Measurements from ENCODE around the gene GAA.

- TF ChIP-seq POLR2A (IDR thresholded peaks at IDR 0.05), result no peak
- TF ChIP-seq, protein P1, sequence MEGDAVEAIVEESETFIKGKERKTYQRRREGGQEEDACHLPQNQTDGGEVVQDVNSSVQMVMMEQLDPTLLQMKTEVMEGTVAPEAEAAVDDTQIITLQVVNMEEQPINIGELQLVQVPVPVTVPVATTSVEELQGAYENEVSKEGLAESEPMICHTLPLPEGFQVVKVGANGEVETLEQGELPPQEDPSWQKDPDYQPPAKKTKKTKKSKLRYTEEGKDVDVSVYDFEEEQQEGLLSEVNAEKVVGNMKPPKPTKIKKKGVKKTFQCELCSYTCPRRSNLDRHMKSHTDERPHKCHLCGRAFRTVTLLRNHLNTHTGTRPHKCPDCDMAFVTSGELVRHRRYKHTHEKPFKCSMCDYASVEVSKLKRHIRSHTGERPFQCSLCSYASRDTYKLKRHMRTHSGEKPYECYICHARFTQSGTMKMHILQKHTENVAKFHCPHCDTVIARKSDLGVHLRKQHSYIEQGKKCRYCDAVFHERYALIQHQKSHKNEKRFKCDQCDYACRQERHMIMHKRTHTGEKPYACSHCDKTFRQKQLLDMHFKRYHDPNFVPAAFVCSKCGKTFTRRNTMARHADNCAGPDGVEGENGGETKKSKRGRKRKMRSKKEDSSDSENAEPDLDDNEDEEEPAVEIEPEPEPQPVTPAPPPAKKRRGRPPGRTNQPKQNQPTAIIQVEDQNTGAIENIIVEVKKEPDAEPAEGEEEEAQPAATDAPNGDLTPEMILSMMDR (IDR thresholded peaks at IDR 0.05), result no peak
Measured at GRCh38 chr17:80113033-80113484, 11.7 kb downstream of the GAA start.

All from body of pancreas (tissue), 4 donors.